LNCAP (cell line): ENCODE results near the gene TEX19.

Source experiments
- CTCF ChIP-seq: fragments of 450-650 bp; IDR thresholded peaks from 2 replicates; pipeline ENCODE4 v1.5.1; 2017; ENCODE audit warnings: mild to moderate bottlenecking

TEX19 gene

GRCh38 chr17:82319619-82320062, 39.4 kb upstream of the TEX19 start:
- no peak for TF ChIP-seq CTCF

- no peak for TF ChIP-seq CTCF
These were observed 38.8 kb upstream of the TEX19 start for GRCh38 chr17:82320140-82320840.

- peak; percentile 98 for TF ChIP-seq CTCF
These were observed 37.8 kb upstream of the TEX19 start for GRCh38 chr17:82320956-82321927.

DNA sequence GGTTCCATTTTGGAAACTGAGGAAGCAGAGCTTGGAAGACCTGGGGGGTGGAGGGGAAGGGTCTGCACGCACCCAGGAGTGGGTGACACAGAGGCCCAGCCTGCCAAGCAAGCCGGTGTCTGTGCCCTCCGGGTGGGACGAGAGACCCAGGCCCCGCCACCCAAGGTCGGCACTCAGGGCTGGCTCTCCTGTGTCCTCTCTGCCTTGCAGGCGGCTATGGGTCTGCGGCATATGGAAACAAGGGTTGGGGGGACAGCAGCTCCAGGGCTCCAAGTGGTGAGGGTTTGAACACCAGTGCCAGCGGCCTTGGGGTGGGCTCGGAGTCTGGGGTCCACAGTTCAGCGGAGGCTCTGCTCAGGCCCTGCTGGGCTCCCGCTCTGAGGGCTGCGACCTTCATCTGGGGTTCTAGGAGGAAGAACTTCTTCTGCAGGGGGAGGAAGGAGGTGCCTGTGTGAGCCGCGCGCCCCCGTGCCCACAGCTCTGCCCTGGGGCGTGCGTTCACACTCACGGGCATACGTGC, 37.0 kb upstream of the TEX19 start:
- no peak for TF ChIP-seq CTCF

- no peak for TF ChIP-seq CTCF
These were observed 36.3 kb upstream of the TEX19 start for GRCh38 chr17:82322526-82323453.

DNA sequence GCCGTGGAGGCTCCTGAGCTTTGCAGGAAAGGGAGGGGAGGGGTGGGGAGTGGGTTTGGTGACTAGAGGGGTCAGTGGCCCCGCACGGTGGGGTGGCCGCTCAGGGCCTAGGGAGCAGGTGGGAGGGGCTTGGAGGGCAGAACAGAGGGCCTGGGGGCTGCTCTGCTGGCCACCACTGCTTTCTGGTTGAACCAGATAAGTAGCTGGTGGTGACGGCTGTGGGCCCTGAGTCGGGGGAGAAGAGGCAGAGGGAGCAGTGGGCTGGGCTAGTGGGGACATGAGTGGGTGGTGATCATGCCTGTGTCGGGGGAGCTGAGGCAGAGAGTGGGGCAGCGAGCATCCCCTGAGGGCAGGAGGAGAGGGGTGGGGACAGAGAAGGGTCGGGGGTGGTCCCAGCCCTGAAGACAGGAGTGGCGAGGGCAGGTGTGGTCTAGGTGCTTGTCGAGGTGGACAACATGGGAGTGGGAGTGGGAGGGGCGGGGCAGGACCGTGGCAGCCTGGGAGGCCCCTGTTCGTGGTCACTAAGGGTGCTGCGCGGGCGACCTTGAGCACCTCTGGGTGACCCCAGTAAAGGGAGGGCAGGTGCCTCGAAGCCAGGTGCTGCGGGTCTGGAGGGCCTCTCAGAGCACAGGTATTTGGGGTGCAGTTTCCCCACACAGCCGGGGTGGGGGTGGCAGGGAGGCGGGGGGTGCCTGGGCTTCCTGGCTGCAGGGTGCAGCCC, 35.4 kb upstream of the TEX19 start:
- TF ChIP-seq CTCF: no peak
